IPS-NIHi7 (cell line): ENCODE data around the gene VAV2.
"Not testable (repeated sequence)": the region's sequence is repeated elsewhere in the genome, so short reads cannot be mapped to it uniquely, and the experiment has no call there.

Experiments
- DNase-seq: peaks from one replicate; pipeline ENCODE4 v3.0.0; 2012; ENCODE audit warnings: mixed read lengths; ENCODE audit errors: extremely low spot score

VAV2 gene

GRCh38 chr9:133769511-133770075, 222.5 kb downstream of the VAV2 start:
- DNase-seq = no peak

- peak; percentile 79 for DNase-seq
Observed at GRCh38 chr9:133768859-133769510, 223.1 kb downstream of the VAV2 start.

- DNase-seq = no peak
Observed at GRCh38 chr9:133768371-133768858, 223.7 kb downstream of the VAV2 start.

- no peak for DNase-seq
Observed at GRCh38 chr9:133767625-133768024, 224.5 kb downstream of the VAV2 start.

GRCh38 chr9:133767008-133767407, 225.1 kb downstream of the VAV2 start:
- no peak for DNase-seq

GRCh38 chr9:133766234-133766633, 225.9 kb downstream of the VAV2 start:
- DNase-seq = not testable (repeated sequence)

- no peak for DNase-seq
Observed at GRCh38 chr9:133763272-133764183, 228.6 kb downstream of the VAV2 start.

- no peak for DNase-seq
Observed at GRCh38 chr9:133762488-133763271, 229.4 kb downstream of the VAV2 start.

GRCh38 chr9:133761641-133762248, 230.4 kb downstream of the VAV2 start:
- DNase-seq = no peak

- no peak for DNase-seq
Observed at GRCh38 chr9:133760713-133761290, 231.3 kb downstream of the VAV2 start.

- no peak for DNase-seq
Observed at GRCh38 chr9:133759946-133760345, 232.2 kb downstream of the VAV2 start.

- peak; percentile 84 for DNase-seq
Observed at GRCh38 chr9:133759146-133759900, 232.8 kb downstream of the VAV2 start.

GRCh38 chr9:133758228-133758627, 233.9 kb downstream of the VAV2 start:
- DNase-seq = no peak

- no peak for DNase-seq
Observed at GRCh38 chr9:133754688-133755227, 237.4 kb downstream of the VAV2 start.

- no peak for DNase-seq
Observed at GRCh38 chr9:133754187-133754586, 237.9 kb downstream of the VAV2 start.

- no peak for DNase-seq
Observed at GRCh38 chr9:133752739-133753446, 239.2 kb downstream of the VAV2 start.

GRCh38 chr9:133750982-133751649, 241.0 kb downstream of the VAV2 start:
- no peak for DNase-seq

GRCh38 chr9:133747309-133747708, 244.8 kb downstream of the VAV2 start:
- DNase-seq = no peak

- not testable (repeated sequence) for DNase-seq
Observed at GRCh38 chr9:133744528-133744927, 247.6 kb downstream of the VAV2 start.
